MM.1S (cell line): ENCODE results near the gene CFAP65.

ENCODE experiments used
- DNase-seq: peaks from one replicate; pipeline ENCODE4 v3.0.0-alpha.2; 2015
- H2AFZ ChIP-seq: fragments of 300-600 bp; sonication (generic); 2 replicates; pipeline ENCODE4 v1.6.0; 2016; ENCODE audit warnings: antibody characterized with exemption, low read length
- H3F3A ChIP-seq: fragments of 300-600 bp; sonication (generic); 2 replicates; pipeline ENCODE4 v1.6.1; 2016; ENCODE audit warnings: mild to moderate bottlenecking, antibody characterized with exemption, low read length, moderate library complexity, mixed read lengths; ENCODE audit not compliant: insufficient read depth
- H3K27ac ChIP-seq: fragments of 300-600 bp; sonication (generic); 2 replicates; pipeline ENCODE4 v1.5.1; 2016; ENCODE audit warnings: mild to moderate bottlenecking, low read length
- H3K27me3 ChIP-seq: fragments of 300-600 bp; sonication (generic); replicated peaks from 2 replicates; pipeline ENCODE4 v1.6.0; 2016; ENCODE audit warnings: low read length; ENCODE audit not compliant: insufficient read depth
- H3K36me3 ChIP-seq: fragments of 300-600 bp; sonication (generic); replicated peaks from 2 replicates; pipeline ENCODE4 v1.6.1; 2016; ENCODE audit warnings: mild to moderate bottlenecking, low read length, mixed read lengths; ENCODE audit not compliant: insufficient read depth
- H3K4me1 ChIP-seq: fragments of 300-600 bp; sonication (generic); 2 replicates; pipeline ENCODE4 v1.6.1; 2016; ENCODE audit warnings: low read length, mixed read lengths
- H3K4me2 ChIP-seq: fragments of 300-600 bp; sonication (generic); 2 replicates; pipeline ENCODE4 v1.6.0; 2016; ENCODE audit warnings: low read depth, low read length
- H3K4me3 ChIP-seq: fragments of 300-600 bp; sonication (generic); 2 replicates; pipeline ENCODE4 v1.5.1; 2016; ENCODE audit warnings: low read length, mixed read lengths
- H3K79me2 ChIP-seq: fragments of 300-600 bp; sonication (generic); 2 replicates; pipeline ENCODE4 v1.6.1; 2016; ENCODE audit warnings: mixed run types, low read length, mixed read lengths
- H3K9ac ChIP-seq: fragments of 300-600 bp; sonication (generic); 2 replicates; pipeline ENCODE4 v1.6.1; 2016; ENCODE audit warnings: low read length, mixed read lengths
- H3K9me2 ChIP-seq: fragments of 300-600 bp; sonication (generic); replicated peaks from 2 replicates; pipeline ENCODE4 v1.6.1; 2016; ENCODE audit warnings: mild to moderate bottlenecking, low read length, mixed read lengths; ENCODE audit not compliant: insufficient read depth
- H3K9me3 ChIP-seq: fragments of 300-600 bp; sonication (generic); replicated peaks from 2 replicates; pipeline ENCODE4 v1.6.1; 2016; ENCODE audit warnings: mild to moderate bottlenecking, low read length, mixed read lengths; ENCODE audit not compliant: insufficient read depth
- H4K20me1 ChIP-seq: fragments of 300-600 bp; sonication (generic); 2 replicates; pipeline ENCODE4 v1.6.1; 2016; ENCODE audit warnings: mild to moderate bottlenecking, low read length, moderate library complexity, mixed read lengths; ENCODE audit not compliant: insufficient read depth
- CTCF ChIP-seq: fragments of 300-600 bp; sonication (generic); IDR thresholded peaks from 2 replicates; pipeline ENCODE4 v1.5.1; 2016; ENCODE audit warnings: antibody characterized with exemption, low read length, mixed read lengths
- EZH2 ChIP-seq: fragments of 300-600 bp; sonication (generic); optimal IDR thresholded peaks from 2 replicates; pipeline ENCODE3; 2017; ENCODE audit warnings: low read depth, mild to moderate bottlenecking, antibody characterized with exemption, low read length, mixed read lengths
- EZH2phosphoT487 ChIP-seq: fragments of 300-600 bp; sonication (generic); IDR thresholded peaks from 2 replicates; pipeline ENCODE4 v1.6.1; 2018; ENCODE audit warnings: antibody characterized with exemption, low read length

The CFAP65 gene

GRCh38 chr2:219022041-219022440 lies 19.3 kb downstream of the CFAP65 start:
- H3K27ac ChIP-seq = no peak overlapping the region
- H4K20me1 ChIP-seq = no peaks in the 10 kb centered on the region
- no peaks in the 10 kb centered on the region for H3K4me1 ChIP-seq
- H2AFZ ChIP-seq = no peak overlapping the region
- no peak for DNase-seq
- no peak overlapping the region for H3K4me3 ChIP-seq
- H3K9me2 ChIP-seq = no peaks in the 10 kb centered on the region
- no peak overlapping the region for H3K4me2 ChIP-seq
- H3K9me3 ChIP-seq = no peaks in the 10 kb centered on the region
- H3K9ac ChIP-seq = no peak overlapping the region
- TF ChIP-seq EZH2phosphoT487 (no peak), EZH2 (no peak), CTCF (no peak)
- no peaks in the 10 kb centered on the region for H3K79me2 ChIP-seq
- H3K27me3 ChIP-seq = peaks cover 91% of the 10 kb centered on the region
- H3K36me3 ChIP-seq = no peaks in the 10 kb centered on the region
- H3F3A ChIP-seq = no peaks in the 10 kb centered on the region

GRCh38 chr2:219021591-219021990 lies 19.7 kb downstream of the CFAP65 start:
- TF ChIP-seq EZH2 (no peak), EZH2phosphoT487 (no peak), CTCF (no peak)
- Histone ChIP-seq H3K9me2 (no peaks in the 10 kb centered on the region), H3K4me2 (no peak overlapping the region), H4K20me1 (no peaks in the 10 kb centered on the region), H2AFZ (no peak overlapping the region), H3K27me3 (peaks cover 91% of the 10 kb centered on the region), H3K4me1 (no peaks in the 10 kb centered on the region), H3K9ac (no peak overlapping the region), H3F3A (no peaks in the 10 kb centered on the region), H3K36me3 (no peaks in the 10 kb centered on the region), H3K4me3 (no peak overlapping the region), H3K27ac (no peak overlapping the region), H3K79me2 (no peaks in the 10 kb centered on the region), H3K9me3 (no peaks in the 10 kb centered on the region)
- DNase-seq = no peak

- Histone ChIP-seq H2AFZ (no peak overlapping the region), H3K27me3 (peaks cover 87% of the 10 kb centered on the region), H3K4me3 (no peak overlapping the region), H4K20me1 (no peaks in the 10 kb centered on the region), H3K9me3 (no peaks in the 10 kb centered on the region), H3K9ac (no peak overlapping the region), H3K36me3 (no peaks in the 10 kb centered on the region), H3F3A (no peaks in the 10 kb centered on the region), H3K4me2 (no peak overlapping the region), H3K4me1 (no peaks in the 10 kb centered on the region), H3K9me2 (no peaks in the 10 kb centered on the region), H3K27ac (no peak overlapping the region), H3K79me2 (no peaks in the 10 kb centered on the region)
- no peak for DNase-seq
- TF ChIP-seq EZH2 = no peak
- no peak for TF ChIP-seq EZH2phosphoT487
- no peak for TF ChIP-seq CTCF
Observed at GRCh38 chr2:219020604-219021365, 20.5 kb downstream of the CFAP65 start.
